Stomach (tissue), 9 donors: Measurements from ENCODE around the gene EEF1A1. TPM values are rescaled to one million over a fixed set of nuclear protein-coding genes. Genes with fewer than 3 reads are reported as not detected.

Experiments used
- DNase-seq, 2 donors: peaks; one replicate each; pipeline versions ENCODE4 v3.0.0 to v3.0.0-alpha.2; 2013 to 2019
- H3K27ac ChIP-seq, 5 donors: fragments of 200-600 bp in 4 of 5; sonication (generic) in 4 of 5; one replicate each; pipeline ENCODE4 v1.5.1; 2013 to 2019; ENCODE audit warnings: mild to moderate bottlenecking in 1 of 5, moderate library complexity in 1 of 5
- H3K27me3 ChIP-seq, 3 donors: fragments of 200-600 bp; sonication (generic); one replicate each; pipeline ENCODE4 v1.5.1; 2017 to 2019; ENCODE audit warnings: mixed run types in 1 of 3
- H3K36me3 ChIP-seq, 4 donors: fragments of 200-600 bp; sonication (generic); 1 replicate in 3 of 4; 2 replicates in 1 of 4; pipeline ENCODE4 v1.5.1; 2016 to 2019
- H3K4me1 ChIP-seq, 4 donors: fragments of 200-600 bp; sonication (generic); one replicate each; pipeline ENCODE4 v1.5.1; 2016 to 2019
- H3K4me3 ChIP-seq, 4 donors: fragments of 200-600 bp; sonication (generic) in 3 of 4; one replicate each; pipeline ENCODE4 v1.5.1; 2016 to 2019; ENCODE audit warnings: mild to moderate bottlenecking in 1 of 4
- H3K9me3 ChIP-seq, 4 donors: fragments of 200-600 bp; sonication (generic); one replicate each; pipeline ENCODE4 v1.5.1; 2016 to 2019
- EP300 ChIP-seq: sonication (generic); formaldehyde crosslinking; IDR thresholded peaks from one replicate; pipeline ENCODE4 v1.6.1; 2017; ENCODE audit warnings: antibody characterized with exemption
- POLR2A ChIP-seq, 4 donors: fragments of 450-650 bp; IDR thresholded peaks; one replicate each; pipeline ENCODE4 v1.6.1; 2016; ENCODE audit warnings: antibody characterized with exemption in 4 of 4, control low read depth in 2 of 4, mild to moderate bottlenecking in 1 of 4, moderate library complexity in 1 of 4
- POLR2AphosphoS5 ChIP-seq, 3 donors: sonication (generic); formaldehyde crosslinking; IDR thresholded peaks; one replicate each; pipeline ENCODE4 v1.6.1; 2016; ENCODE audit warnings: antibody characterized with exemption in 3 of 3
- WGBS, 5 donors: extraction: QIAGEN DNeasy Blood & Tissue Kit in 3 of 5; methylation state at CpG; one replicate each; pipeline versions ENCODE4 v1.1.5 to v1.1.7; 2013 to 2018; 5-methylcytosine and 5-hydroxymethylcytosine counted together
- intact Hi-C: fragments of 100-400 bp; cut with DNase I; formaldehyde crosslinking; loops from one replicate; pipeline ENCODE4 v1.15.1; 2023; ENCODE audit warnings: low total_unique reads
- polyA plus RNA-seq, 3 donors: library from polyadenylated mRNA; stranded (reverse); fragments of 200-250 nt; gene quantifications; one replicate each; pipeline ENCODE4 v1.2.3, GENCODE V29; 2013
- total RNA-seq, 5 donors: library from RNA; depleted of rRNA; stranded (reverse); fragments of >200 nt; gene quantifications; one replicate each; pipeline versions ENCODE4 v1.1.0 to v1.2.3, GENCODE V29; 2014 to 2016
- TF ChIP-seq, protein P1 (sequence below), 7 experiments: fragments of 450-650 bp in 4 of 7; fragments of 200-600 bp in 3 of 7; sonication (generic) in 3 of 7; IDR thresholded peaks; one replicate each; pipeline ENCODE4 v1.5.1; 2016 to 2019; ENCODE audit warnings: antibody characterized with exemption in 7 of 7, control low read depth in 2 of 7, mild to moderate bottlenecking in 1 of 7
- donor health status: healthy with polysubstance abuse.
- donor health status: Bipolar disorder and iron deficiency.
- donor health status: healthy.

Gene EEF1A1
- total and polyA plus RNA-seq, 8 donors: 3,004 to 19,399 (median 7,868) TPM

DNA sequence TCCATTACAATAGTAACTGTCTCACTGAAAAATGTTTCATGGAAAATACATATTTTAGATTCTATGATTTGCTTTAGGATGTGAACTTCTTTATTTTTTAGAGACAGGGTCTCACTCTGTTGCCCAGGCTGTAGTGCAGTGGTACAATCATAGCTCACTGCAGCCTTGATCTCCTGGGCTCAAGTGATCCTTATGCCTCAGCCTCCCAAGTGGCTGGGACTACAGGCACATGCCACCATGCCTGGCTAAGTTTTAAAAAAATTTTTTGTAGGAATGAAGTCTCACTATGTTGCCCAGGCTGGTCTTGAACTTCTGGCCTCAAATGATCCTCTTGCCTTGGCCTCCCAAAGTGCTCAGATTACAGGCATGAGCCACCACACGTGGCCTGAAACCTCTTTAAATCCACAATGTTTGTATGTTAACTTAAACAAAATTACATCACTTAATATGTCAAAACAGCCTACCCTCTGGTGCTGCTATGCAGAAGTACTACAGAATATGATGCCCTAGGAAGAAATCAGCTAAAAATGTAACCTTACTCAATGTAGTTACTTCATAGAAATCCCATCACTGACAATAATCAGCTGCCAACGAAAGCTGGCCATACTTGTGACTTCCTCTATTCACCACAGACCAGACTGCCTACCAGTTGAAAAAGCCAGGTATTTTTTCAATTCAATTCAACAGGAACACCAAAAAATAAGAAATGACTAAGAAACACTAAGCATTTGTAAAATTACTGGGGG is 17.6 kb downstream of the EEF1A1 start:
- no peaks in the 10 kb centered on the region for H3K9me3 ChIP-seq
- TF ChIP-seq POLR2A (IDR thresholded peaks at IDR 0.05): no peak
- TF ChIP-seq POLR2AphosphoS5 (IDR thresholded peaks at IDR 0.05): no peak
- no peak for TF ChIP-seq EP300
- H3K4me3 ChIP-seq: no peak overlapping the region
- H3K27me3 ChIP-seq: no peaks in the 10 kb centered on the region
- intact Hi-C loops: no loop called here
- peaks cover 20 to 70% (median 66%) of the 10 kb centered on the region in 4 donors for H3K36me3 ChIP-seq
- no peak overlapping the region for H3K27ac ChIP-seq
- 47 to 68% (median 54%) methylated on average over 2 of the region's 2 CpGs for WGBS, 5 donors
- no peaks in the 10 kb centered on the region for H3K4me1 ChIP-seq
- no peak for DNase-seq

DNA sequence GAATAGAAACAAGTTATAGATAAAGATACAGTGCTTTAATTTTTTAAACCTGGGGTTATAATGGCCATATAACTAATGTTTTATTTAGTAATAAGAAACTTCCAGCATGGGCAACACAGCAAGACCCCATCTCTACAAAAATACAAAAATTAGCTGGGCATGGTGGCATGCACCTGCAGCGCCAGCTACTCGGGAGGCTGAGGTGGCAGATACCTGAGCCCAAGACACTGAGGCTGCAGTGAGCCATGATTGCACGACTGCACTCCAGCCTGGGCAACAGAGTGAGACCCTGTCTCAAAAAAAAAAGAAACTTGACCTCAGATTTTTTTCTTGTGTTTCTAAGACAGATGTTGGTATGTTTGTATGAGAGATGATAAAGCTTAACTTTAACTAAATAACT is 22.9 kb downstream of the EEF1A1 start:
- no peak for DNase-seq
- Histone ChIP-seq H3K4me1 (no peaks in the 10 kb centered on the region), H3K27ac (no peak overlapping the region), H3K36me3 (peaks cover 29 to 99% (median 98%) of the 10 kb centered on the region in 4 donors), H3K9me3 (no peaks in the 10 kb centered on the region), H3K4me3 (no peak overlapping the region), H3K27me3 (no peaks in the 10 kb centered on the region)
- TF ChIP-seq POLR2AphosphoS5 (IDR thresholded peaks at IDR 0.05): no peak
- no peak for TF ChIP-seq POLR2A (IDR thresholded peaks at IDR 0.05)
- TF ChIP-seq, protein P1, sequence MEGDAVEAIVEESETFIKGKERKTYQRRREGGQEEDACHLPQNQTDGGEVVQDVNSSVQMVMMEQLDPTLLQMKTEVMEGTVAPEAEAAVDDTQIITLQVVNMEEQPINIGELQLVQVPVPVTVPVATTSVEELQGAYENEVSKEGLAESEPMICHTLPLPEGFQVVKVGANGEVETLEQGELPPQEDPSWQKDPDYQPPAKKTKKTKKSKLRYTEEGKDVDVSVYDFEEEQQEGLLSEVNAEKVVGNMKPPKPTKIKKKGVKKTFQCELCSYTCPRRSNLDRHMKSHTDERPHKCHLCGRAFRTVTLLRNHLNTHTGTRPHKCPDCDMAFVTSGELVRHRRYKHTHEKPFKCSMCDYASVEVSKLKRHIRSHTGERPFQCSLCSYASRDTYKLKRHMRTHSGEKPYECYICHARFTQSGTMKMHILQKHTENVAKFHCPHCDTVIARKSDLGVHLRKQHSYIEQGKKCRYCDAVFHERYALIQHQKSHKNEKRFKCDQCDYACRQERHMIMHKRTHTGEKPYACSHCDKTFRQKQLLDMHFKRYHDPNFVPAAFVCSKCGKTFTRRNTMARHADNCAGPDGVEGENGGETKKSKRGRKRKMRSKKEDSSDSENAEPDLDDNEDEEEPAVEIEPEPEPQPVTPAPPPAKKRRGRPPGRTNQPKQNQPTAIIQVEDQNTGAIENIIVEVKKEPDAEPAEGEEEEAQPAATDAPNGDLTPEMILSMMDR (IDR thresholded peaks at IDR 0.05): no peak
- no peak for TF ChIP-seq EP300
- WGBS, 5 donors: 92 to 99% (median 96%) methylated on average over 3 of the region's 3 CpGs
- intact Hi-C loops: no loop called here

DNA sequence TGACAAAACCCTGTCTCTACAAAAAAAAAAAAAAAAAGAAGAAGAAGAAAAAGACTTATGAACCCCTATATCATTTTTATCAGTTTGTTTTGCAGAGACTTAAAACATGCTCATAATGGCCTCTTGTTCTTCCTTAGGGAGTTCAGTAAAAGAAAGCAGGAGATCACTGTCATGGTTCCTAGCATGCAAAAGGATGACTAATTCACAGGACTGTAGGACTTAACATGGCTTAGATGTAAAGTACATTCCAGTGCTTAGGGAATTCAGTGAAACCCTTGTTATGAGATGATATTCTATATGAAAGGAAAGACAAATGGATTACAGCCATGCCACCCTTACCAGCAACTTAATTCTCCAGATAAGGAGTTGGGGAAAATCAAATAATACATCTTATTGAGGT is 29.5 kb downstream of the EEF1A1 start:
- no peak overlapping the region for H3K4me3 ChIP-seq
- intact Hi-C loops: no loop called here
- no peaks in the 10 kb centered on the region for H3K27me3 ChIP-seq
- TF ChIP-seq POLR2A (IDR thresholded peaks at IDR 0.05) (no peak), POLR2AphosphoS5 (IDR thresholded peaks at IDR 0.05) (no peak), EP300 (no peak)
- TF ChIP-seq, protein P1 (IDR thresholded peaks at IDR 0.05): no peak
- no peaks in the 10 kb centered on the region for H3K9me3 ChIP-seq
- no peaks in the 10 kb centered on the region for H3K4me1 ChIP-seq
- no peak overlapping the region for H3K27ac ChIP-seq
- peaks cover 20 to 96% (median 90%) of the 10 kb centered on the region in 4 donors for H3K36me3 ChIP-seq
- no peak for DNase-seq

DNA sequence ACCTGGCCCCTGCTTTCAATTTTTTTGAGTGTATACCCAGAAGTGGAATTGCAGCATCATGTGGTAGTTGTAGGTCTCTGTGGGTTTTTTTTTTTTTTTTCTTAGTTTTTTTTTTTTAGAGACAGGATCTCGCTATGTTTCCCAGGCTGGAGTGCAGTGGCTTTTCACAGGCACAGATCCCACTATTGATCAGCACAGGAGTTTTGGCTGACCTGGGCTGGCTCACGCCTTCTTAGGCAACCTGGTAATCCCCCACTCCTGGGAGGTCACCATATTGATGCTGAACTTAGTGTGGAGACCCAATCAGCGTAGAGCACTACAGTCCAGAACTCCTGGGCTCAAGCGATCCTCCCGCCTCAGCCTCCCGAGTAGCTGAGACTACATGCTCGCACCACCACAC is 33.4 kb downstream of the EEF1A1 start:
- H3K36me3 ChIP-seq: peaks cover 34 to 97% (median 90%) of the 10 kb centered on the region in 4 donors

More for the DNA sequence above, 33.4 kb downstream of the EEF1A1 start:
- no peak for DNase-seq
- intact Hi-C loops: no loop called here
- H3K4me3 ChIP-seq: no peak overlapping the region
- no peaks in the 10 kb centered on the region for H3K9me3 ChIP-seq
- H3K27ac ChIP-seq: no peak overlapping the region
- WGBS, 5 donors: 89 to 99% (median 97%) methylated on average over 7 of the region's 7 CpGs
- TF ChIP-seq POLR2A (IDR thresholded peaks at IDR 0.05): no peak
- TF ChIP-seq, protein P1 (IDR thresholded peaks at IDR 0.05): no peak
- TF ChIP-seq POLR2AphosphoS5 (IDR thresholded peaks at IDR 0.05): no peak
- TF ChIP-seq EP300: no peak
- peaks cover 0 to 6% (median 0%) of the 10 kb centered on the region in 4 donors for H3K4me1 ChIP-seq
- H3K27me3 ChIP-seq: no peaks in the 10 kb centered on the region
